Measurements from ENCODE around the gene LYPD3. TPM values are rescaled to one million over a fixed set of nuclear protein-coding genes. Genes with fewer than 3 reads are reported as not detected.

The LYPD3 gene
- total RNA-seq, 1 experiment from 2014 or later, result 3.1 TPM

DNA sequence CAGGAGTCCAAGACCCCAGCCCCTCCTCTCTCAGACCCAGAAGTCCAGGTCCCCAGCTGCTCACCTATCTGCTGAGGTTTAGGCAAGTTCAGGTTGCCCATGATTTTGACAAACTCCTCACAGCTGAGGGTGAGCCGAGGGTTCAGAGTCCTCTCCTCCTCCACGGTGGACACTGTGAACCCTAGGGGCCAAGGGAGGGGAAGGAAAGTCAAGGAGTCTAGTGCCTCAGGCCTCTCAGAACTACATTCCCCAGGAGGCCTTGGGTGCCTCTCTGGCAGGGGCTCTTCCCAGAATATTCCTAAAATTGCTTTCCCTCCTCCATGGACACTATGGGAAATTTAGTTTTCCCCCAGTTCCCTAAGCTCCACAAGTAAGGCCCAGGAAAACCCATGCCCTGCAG, 42.5 kb upstream of the LYPD3 start:
- intact Hi-C loops (cut with micrococcal nuclease), result no loop called here
- Mint-ChIP-seq H3K36me3 (ENCODE audit: insufficient read depth, unreplicated experiment) (peaks cover 66% of the 10 kb centered on the region), H3K9me3 (ENCODE audit: unreplicated experiment) (no peaks in the 10 kb centered on the region), H3K27me3 (ENCODE audit: insufficient read depth, unreplicated experiment) (no peaks in the 10 kb centered on the region), H3K4me1 (ENCODE audit: insufficient read depth, unreplicated experiment) (peaks cover 9% of the 10 kb centered on the region), H3K27ac (ENCODE audit: low read depth, unreplicated experiment) (peak overlapping the region; percentile 49), H3K4me3 (ENCODE audit: unreplicated experiment) (no peak overlapping the region)
- TF ChIP-seq CTCF (IDR thresholded peaks at IDR 0.05; ENCODE audit: unreplicated experiment), result no peak
- BruUV-seq (replicated peaks), result no TSS peak
- POLR2A ChIA-PET, result interaction anchor here (0.6 kb wide), 1 partner anchor 34 kb away, joined by 3 read pairs; no protein-coding TSS in a partner anchor
- CTCF ChIA-PET, result interaction anchor here (2.1 kb wide), 1 partner anchor 61 kb away, joined by 9 read pairs; no protein-coding TSS in a partner anchor
- no peak for DNase-seq (ENCODE audit: unreplicated experiment)

DNA sequence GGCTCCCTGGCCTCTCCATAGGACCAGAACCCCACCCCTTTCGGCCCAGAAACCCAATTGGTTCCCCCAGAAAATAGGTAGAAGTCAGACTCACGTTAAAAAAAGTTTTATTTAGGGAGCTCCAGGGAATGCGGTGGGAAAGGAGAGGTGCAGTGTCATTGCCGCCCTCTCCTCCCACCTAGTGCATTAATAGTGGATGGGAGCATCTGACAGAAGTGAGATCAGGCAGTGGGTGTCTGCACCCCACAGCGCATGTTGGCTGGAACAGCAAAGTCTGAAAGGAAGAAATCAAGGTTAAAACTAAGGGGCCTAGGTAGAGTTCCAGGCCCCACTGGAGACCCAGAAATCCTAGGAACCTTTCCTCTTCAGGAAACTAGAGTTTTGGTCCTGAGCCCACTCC, 41.2 kb upstream of the LYPD3 start:
- ChIA-PET CTCF (interaction anchor here (3.4 kb wide), 1 partner anchor 59 kb away, joined by 19 read pairs; no protein-coding TSS in a partner anchor), POLR2A (interaction anchor here (3.9 kb wide), 1 partner anchor 43 kb away, joined by 29 read pairs; no protein-coding TSS in a partner anchor)
- Mint-ChIP-seq H3K27ac (ENCODE audit: low read depth, unreplicated experiment) (no peak overlapping the region), H3K27me3 (ENCODE audit: insufficient read depth, unreplicated experiment) (no peaks in the 10 kb centered on the region), H3K36me3 (ENCODE audit: insufficient read depth, unreplicated experiment) (peaks cover 64% of the 10 kb centered on the region), H3K9me3 (ENCODE audit: unreplicated experiment) (no peaks in the 10 kb centered on the region), H3K4me3 (ENCODE audit: unreplicated experiment) (no peak overlapping the region), H3K4me1 (ENCODE audit: insufficient read depth, unreplicated experiment) (peaks cover 11% of the 10 kb centered on the region)
- BruUV-seq (replicated peaks), result no TSS peak
- intact Hi-C loops (cut with micrococcal nuclease), result no loop called here
- TF ChIP-seq CTCF (IDR thresholded peaks at IDR 0.05; ENCODE audit: unreplicated experiment), result no peak
- DNase-seq (ENCODE audit: unreplicated experiment), result no peak

GRCh38 chr19:43505941-43506340, 40.5 kb upstream of the LYPD3 start:
- H3K27me3 Mint-ChIP-seq (ENCODE audit: insufficient read depth, unreplicated experiment), result no peaks in the 10 kb centered on the region
- no peak overlapping the region for H3K27ac Mint-ChIP-seq (ENCODE audit: low read depth, unreplicated experiment)
- ChIA-PET CTCF (interaction anchor here (1.2 to 3.4 kb wide), 2 partner anchors 15 to 58 kb away, joined by 5 to 19 read pairs; no protein-coding TSS in a partner anchor), POLR2A (interaction anchor here (0.9 to 3.9 kb wide), 5 partner anchors 27 to 57 kb away, joined by 3 to 29 read pairs (median 3); partner anchors contain the start of genes LYPD3 and ZNF575)
- BruUV-seq (replicated peaks), result no TSS peak
- TF ChIP-seq CTCF (IDR thresholded peaks at IDR 0.05; ENCODE audit: unreplicated experiment), result no peak
- no peak for DNase-seq (ENCODE audit: unreplicated experiment)
- no peak overlapping the region for H3K4me3 Mint-ChIP-seq (ENCODE audit: unreplicated experiment)
- H3K4me1 Mint-ChIP-seq (ENCODE audit: insufficient read depth, unreplicated experiment), result peaks cover 11% of the 10 kb centered on the region
- intact Hi-C loops (cut with micrococcal nuclease), result no loop called here
- H3K9me3 Mint-ChIP-seq (ENCODE audit: unreplicated experiment), result no peaks in the 10 kb centered on the region
- peaks cover 58% of the 10 kb centered on the region for H3K36me3 Mint-ChIP-seq (ENCODE audit: insufficient read depth, unreplicated experiment)

DNA sequence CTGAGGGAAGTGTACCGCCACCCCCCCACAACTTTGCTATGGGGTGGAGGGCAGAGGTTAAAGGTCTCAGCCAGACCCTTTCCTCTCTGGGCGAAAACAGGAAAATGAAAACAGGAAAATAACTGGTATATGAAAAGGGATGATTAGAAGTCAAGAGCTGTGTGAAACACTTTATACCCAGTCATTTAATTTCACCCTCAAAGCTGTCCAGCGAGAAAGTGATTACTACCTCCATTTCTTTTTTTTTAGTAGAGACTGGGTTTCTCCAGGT, 39.7 kb upstream of the LYPD3 start:
- peak overlapping the region; percentile 54 for H3K27ac Mint-ChIP-seq (ENCODE audit: low read depth, unreplicated experiment)
- no TSS peak for BruUV-seq (replicated peaks)
- TF ChIP-seq CTCF (IDR thresholded peaks at IDR 0.05; ENCODE audit: unreplicated experiment), result no peak
- no peaks in the 10 kb centered on the region for H3K9me3 Mint-ChIP-seq (ENCODE audit: unreplicated experiment)
- ChIA-PET CTCF (interaction anchor here (0.7 to 3.4 kb wide), 4 partner anchors 14 to 1094 kb away, joined by 4 to 19 read pairs (median 6); no protein-coding TSS in a partner anchor), POLR2A (interaction anchor here (0.9 to 3.9 kb wide), 9 partner anchors 14 to 58 kb away, joined by 3 to 29 read pairs (median 9); partner anchors contain the start of genes LYPD3 and ZNF575)
- intact Hi-C loops (cut with micrococcal nuclease), result no loop called here
- H3K36me3 Mint-ChIP-seq (ENCODE audit: insufficient read depth, unreplicated experiment), result peaks cover 50% of the 10 kb centered on the region
- peaks cover 11% of the 10 kb centered on the region for H3K4me1 Mint-ChIP-seq (ENCODE audit: insufficient read depth, unreplicated experiment)
- no peak for DNase-seq (ENCODE audit: unreplicated experiment)
- peak overlapping the region; percentile 90 for H3K4me3 Mint-ChIP-seq (ENCODE audit: unreplicated experiment)
- no peaks in the 10 kb centered on the region for H3K27me3 Mint-ChIP-seq (ENCODE audit: insufficient read depth, unreplicated experiment)

All from MCF 10A (cell line).